DMS79 (cell line): Measurements from ENCODE around the gene ABCC9.

Source experiments
- DNase-seq: peaks from one replicate; lab custom pipeline; 2025; lab: John Stamatoyannopoulos, UW

ABCC9 gene

DNA sequence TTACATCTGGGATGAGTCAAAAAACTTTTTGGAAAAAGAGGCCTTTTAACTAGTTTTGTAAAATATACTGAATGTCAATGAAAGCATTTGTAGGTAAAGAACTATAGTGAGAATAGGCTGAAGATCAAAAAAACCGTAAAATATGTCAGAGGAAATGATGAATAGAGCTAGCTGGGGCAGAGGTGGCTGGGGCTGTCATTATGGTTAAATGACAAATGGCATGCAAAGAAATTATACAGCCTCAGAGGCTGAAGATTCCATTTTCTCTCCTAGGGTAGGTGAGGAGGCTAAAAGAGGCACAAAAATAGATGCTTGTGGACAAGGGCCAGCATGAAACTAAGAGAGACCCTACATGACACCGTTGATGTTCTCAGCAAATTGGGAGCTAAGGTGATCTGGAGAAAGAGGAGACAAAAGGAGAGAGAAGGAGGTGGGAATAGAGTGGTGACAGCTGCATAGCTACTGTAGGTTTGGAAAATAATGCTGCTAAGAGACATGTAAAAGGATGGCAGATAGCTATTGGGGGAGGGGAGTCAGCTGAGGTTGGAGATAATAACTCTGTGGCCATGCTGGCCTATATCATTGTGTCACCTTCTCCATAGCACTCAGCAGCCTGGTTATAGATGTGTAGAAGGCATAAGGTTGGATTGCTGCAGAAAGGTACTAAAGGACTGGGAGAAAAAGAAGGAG is 63.8 kb downstream of the ABCC9 start:
- no peak for DNase-seq

DNA sequence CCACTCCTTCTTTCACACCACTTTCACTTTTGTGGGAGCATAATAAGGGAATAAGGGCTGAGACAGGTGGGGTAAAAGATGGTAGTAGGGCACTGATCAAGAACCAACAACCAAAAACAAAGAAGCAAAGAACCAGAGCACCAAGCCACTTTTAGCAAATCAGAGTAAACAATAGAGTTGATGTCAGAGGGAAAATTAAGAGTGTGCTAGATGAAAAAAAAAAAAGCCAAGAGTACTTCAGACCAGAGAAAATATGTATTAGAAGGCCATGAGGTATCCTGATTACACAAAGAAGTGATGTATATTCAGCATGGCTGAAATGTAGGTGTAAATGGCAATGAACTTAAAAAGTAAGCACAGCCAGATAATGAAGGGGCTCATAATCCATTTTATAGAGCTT is 75.4 kb downstream of the ABCC9 start:
- DNase-seq: no peak

DNA sequence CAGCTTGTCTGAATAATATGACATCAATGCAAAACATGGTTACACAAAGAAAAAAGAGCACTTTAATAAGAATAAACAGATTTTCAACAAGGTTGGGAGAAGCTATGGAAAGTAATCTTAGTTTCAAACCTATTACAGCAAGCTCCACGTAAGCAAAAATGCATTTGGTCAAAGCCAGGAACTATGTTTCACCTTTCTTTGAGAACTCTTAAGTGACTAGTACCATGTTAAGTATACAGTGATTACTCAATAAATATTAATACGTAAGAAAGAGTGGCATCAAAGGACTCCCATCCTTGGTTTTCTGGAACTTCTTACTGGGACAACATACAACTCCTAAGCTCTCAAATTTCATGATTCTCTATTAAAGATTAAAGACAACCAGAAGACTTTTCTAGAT is 80.7 kb downstream of the ABCC9 start:
- DNase-seq: no peak

DNA sequence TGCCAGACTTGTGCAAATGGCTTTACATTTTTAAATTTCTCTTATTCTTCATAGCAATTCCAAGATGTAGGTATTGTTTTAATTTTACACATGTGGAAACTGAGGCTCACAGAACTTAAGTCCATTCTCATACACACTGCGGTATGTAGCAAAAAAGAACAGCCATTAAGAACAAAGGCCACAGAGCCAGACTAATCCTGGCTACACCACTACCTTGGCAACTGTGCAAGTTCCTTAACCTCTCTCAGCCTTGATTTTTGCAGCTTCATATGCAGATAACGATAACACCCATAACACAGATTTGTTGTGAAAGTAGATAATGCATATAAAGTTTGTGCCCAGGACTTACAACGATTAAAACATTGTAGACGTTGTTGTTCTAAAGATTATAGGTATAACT is 81.1 kb downstream of the ABCC9 start:
- DNase-seq: no peak

DNA sequence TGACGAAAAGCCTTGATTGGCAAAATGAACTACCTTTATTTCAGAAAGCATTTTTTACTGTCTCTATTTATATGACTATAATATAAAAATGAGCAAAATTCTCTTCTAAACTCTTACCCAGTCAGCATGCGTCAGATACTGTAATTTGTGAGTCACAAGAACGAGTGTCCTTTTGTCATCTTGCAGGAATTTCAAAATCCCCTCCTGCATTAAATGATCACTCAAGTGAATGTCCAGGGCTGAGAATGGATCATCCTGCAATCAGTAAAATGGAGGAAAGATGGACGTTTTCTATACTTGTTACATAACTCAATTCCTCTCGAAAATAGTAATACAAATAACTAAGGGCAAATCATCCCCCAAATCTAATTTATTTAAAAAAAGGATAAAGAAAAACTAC is 89.0 kb downstream of the ABCC9 start:
- no peak for DNase-seq

DNA sequence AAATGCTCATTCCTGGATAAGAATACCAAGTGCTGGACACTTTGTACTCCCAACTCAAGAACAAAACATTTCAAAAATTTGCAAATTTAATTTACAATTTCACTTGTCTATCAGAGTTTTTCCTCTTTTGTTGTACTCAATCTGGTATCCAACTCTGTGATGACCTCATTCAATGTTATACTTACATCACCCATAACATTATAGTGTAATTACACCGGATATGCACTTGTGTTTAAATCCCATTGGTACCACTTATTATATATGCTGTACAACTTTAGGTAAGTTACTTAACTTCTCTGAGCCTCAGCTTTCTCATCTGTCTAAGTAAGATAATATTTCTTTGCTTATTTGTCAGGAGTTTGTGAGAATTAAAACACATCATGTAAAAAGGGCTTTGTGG is 90.1 kb downstream of the ABCC9 start:
- no peak for DNase-seq

DNA sequence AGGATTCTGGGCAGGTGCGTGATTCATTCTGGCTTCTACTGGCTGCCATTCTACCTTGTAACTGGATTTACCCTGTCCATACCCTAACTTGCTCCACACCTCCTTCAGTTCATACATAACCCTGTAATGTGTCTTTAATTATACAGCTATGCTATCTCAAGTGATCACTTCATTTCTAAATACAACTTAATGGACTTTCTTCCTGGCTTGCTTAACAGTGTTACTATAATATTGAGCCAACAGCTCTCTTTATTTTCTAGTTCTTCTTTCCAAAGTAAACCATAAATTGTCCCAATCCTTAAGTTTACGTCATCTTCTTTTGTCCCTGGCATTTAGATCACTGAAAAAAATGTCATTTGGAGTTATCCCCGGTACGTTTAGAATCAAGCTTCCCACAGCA is 90.8 kb downstream of the ABCC9 start:
- no peak for DNase-seq

DNA sequence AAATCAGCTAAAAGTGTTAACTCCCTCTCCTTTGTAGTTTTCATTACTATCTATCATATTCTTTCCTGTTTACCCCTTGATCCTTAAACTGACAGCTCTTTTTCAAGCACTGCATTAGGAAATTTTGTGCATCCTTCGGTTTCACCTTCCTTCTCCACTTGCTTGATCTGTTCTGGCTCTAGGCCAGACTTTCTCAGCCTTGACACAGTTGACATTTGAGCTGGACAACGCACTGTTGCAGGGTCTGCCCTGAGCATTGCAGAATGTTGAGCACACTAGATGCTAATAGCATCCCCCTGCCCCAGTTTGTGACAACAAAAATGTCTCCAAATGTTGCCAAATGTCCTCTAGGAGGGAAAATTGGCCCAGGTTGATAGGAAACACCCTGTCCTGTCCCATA is 91.3 kb downstream of the ABCC9 start:
- no peak for DNase-seq

DNA sequence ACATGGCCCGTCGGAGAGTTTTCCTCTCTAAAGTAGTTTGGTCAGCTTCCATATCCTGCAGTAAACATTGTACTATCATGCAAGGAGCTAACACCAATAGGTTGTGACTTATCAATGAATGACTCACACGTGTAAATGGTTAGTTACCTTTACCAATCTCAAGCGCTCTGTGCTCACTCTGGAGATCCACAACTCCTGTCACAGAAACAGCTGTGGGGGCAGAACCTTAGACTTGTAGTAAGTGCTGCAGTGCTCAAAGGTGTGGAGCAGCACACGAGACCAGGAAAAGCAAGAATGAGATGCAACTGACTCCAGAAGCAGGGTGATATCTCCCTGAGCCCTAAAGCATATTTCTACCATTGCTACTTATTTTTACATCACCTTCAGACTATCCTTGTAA is 93.0 kb downstream of the ABCC9 start:
- no peak for DNase-seq

DNA sequence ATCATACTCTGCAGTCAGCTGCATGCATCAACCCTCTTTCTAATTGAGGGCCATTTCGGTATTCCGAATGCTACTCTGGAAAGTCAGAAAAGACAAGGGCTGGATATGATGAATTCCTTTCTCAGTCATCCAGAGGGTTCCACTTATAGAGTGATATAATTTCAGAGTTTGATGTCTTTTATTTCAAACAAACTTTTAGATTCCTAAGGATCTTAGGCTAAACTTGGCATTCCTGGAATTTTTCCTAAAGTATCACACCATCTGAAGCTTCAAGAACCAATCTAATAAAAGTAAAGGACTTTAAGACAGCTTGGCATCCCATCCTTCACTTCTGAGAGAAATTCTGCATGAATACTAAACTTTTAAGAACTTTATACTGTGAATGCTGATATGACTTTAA is 97.4 kb downstream of the ABCC9 start:
- no peak for DNase-seq

DNA sequence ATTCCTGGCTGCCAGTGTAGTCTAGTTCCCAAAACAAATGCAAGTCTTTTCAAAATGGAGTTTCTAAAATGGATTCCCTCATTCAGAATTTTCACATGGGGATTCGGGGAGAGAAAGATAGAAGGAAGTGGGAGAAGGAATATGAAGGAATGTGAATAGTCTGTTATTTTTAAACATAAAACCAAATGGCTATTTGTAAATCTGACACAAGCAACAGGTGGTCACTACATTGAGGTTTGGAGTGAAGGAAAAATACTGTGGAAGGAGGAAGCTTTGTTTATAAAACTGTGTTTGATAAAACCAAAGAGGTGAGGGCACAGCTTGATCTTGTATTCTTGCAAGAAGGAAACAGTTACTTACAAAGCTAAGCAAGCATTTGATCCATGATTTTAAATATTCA is 101.5 kb downstream of the ABCC9 start:
- no peak for DNase-seq

DNA sequence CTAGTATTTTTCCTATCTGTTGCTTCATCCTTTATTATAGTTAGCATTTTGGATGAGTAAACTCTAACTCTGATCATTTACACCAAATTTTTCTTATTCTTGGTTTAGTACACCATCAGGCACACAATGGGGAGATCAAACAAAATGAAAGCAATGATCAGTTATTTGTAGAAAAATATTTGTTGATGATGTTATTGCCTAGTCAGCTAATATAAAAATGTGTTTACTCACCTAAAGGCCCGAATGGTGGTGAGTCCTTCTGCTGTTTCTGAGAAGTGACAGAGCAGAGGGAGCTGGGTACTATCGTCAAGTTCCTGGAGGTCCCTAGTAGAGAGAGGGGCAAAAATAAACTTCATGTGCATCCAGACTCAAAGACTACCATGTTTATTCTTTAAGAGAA is 103.4 kb downstream of the ABCC9 start:
- DNase-seq: no peak

DNA sequence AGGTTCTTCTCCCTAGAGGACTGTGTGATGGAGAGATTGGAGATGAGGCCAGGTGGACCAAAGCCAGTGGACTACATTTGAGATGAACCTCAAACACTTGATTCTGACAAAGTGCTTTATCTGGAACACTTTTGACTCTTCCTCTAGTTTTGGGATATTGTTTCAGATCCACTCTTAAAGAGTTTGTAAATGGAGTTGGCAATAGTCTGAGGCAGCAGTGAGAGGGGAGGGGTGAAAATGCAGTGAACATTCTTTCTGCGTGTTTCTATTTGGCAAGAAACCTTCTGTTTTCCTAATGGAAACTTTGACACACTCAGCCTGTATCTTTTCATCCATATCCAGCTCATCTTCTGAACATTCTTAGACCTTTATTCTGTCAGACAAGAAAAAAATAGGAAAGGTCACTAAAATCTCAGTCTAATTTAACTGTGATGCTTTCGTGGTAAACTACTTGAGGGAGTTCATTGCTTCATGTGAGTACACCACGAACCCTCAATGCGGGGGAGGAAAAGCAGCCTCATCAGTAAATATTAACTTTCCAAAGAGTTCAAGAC is 109.4 kb downstream of the ABCC9 start:
- no peak for DNase-seq

DNA sequence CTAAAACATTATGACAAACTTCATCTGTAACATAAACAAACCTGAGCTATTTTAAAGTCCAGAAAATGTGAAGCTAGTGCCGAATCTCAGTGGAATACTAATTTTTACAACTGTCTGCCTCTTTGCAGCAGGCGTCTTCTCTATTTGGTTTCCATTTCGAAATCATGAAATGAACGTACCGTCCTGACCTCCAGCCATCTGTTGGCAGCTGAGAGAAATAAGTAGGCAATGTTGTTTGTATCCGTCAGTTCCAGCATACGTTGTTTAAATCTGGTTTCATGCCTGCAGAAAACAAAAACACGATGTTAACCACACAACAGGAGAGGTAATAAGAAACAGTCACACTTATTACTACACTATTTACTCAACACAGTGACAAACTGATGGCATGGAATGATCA is 112.4 kb downstream of the ABCC9 start:
- DNase-seq: no peak

DNA sequence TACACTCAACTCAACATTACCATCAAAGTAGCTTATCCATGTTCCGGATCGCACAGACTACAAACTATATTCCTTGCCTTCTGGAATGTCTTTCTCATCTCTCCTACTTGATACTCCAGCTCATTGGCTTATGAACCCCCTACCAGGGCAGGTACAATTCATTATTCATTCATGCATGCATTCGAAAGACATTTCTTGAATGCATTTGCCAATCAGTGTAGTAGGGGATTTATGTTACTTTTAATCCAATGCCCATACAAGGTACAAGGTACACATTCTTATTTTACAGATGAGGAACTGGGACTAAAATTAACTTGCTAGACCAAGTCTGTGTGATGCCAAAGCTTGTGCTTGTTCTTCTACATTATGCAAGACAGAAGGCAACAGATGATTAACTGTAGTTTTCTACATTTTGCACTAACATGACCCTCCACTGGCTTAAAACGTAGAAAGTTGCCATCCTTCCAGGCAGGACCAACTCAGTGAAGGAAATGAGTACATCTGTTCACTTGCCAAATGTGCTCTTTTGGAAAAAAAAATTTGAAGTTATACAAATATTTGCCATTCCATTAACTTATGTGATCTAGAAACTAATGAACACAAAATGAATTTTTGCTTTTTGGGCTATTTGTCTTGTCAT is 113.0 kb downstream of the ABCC9 start:
- no peak for DNase-seq

DNA sequence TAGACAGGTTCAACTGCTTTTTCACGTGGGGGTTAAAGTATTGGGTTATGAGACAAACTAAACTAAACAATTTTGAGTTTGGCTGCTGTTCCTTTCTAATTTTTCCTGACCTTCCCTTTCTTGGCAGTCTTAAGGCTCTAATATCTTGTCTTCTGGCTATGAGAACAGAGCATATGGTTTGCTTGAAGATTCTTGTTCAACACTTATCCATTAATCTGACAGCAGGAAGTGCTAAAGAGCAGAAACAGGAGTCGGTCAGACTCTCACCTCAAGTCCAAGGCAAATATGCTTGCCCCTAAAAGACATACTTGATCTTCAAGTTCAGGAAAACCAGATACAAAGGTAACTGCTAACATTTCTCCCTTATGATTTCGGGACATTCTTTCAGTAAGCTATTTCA is 114.1 kb downstream of the ABCC9 start:
- no peak for DNase-seq

DNA sequence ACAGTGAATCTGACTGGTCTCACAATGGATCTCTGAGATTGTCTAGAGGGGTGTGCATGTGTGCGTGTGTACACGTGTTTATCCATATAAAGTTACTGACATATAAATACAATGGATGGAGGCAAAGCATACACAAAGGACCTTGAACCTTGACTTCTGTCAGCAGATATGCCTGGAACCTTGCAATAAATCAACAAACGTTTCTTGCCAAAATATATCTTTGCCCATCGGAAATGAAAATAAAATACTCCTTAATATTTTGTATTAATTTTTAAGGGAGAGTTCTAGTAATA is 114.7 kb downstream of the ABCC9 start:
- DNase-seq: no peak

DNA sequence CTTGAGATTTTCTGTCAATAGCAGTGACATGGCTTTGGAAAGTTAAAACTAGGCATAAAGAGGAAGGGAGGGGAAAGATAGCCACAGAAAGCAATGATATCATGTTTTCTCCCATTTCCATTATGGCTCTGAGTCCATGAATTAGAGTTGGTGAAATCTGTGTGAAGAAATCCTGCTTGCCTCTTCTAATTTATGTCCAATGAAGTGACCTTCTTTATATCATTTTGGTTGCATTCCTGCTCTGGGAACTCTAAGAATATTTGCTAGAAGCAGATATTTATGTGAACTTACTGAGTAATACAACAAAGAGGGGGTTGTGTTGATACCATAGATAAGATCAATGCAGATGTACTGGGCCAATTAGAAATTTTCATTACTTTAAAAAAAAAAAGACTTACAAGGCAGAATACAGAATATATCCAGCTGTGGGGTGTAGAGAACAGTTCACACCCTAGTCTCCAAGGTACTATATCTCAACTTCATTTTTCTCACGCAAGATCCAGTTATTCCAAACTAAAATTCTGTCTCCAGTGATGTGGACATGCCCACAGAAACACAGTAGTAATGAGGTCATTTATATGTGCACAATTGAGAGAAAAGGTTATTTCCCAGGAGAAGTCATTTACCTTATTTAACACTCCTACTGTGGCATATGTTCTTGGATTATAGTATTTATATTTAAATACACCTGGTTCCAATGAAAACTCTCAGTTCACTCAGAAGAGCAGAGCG is 115.2 kb downstream of the ABCC9 start:
- DNase-seq: no peak

DNA sequence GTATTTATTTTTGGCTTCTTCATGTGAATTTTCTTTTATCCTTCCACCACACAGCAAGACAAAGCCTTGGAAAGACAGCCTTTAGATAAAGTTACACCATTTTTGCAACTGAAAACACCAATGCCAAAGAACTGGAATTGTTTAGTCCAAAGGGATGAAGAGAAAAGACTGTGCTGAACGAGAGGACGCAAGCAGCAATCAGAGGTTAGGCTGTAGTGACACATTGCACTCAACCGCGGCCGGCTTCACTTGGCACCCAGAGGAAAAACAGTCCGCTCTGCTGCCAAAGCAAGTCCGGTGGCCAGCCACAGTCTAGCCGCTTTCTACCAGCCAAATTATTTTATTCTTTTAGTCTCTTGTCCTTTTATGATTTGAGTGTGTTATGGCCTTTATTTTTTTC is 117.6 kb downstream of the ABCC9 start:
- DNase-seq: no peak

DNA sequence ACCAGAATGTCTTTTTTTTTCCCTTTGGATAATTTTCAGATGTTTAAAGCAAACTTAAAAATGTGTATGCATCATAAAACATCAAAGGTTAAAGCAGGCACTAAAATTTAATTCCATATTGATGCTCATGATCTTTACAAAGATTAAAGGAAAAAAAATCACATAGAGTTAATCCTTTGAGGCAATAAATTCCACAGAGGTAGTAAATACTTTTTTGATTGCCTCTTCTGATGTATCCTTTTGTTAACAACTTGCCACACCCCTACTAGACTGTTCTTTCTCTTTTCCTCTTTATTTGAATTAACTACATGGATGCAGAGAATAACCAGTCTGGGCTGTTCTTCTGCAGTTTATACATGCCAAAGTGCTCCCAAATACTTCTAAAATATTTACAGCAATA is 121.5 kb downstream of the ABCC9 start:
- DNase-seq: no peak

DNA sequence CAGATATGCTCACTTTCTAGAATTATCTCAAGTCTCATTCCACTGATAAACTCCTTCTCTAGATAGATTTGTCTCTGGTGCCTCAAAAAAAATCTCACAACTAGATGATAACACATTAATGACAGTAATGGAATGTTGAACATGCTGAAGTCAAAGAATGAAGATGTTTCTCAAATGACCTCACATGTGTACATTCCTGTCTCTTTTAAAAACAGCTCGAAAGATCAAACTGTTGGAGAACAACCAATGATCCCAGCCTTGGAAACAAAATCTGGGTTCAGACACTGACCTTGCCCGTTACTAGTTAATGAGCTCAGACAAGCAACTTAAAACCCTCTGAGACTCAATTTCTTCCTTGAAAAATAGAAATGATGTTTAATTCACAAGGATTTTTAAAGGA is 122.0 kb downstream of the ABCC9 start:
- no peak for DNase-seq

DNA sequence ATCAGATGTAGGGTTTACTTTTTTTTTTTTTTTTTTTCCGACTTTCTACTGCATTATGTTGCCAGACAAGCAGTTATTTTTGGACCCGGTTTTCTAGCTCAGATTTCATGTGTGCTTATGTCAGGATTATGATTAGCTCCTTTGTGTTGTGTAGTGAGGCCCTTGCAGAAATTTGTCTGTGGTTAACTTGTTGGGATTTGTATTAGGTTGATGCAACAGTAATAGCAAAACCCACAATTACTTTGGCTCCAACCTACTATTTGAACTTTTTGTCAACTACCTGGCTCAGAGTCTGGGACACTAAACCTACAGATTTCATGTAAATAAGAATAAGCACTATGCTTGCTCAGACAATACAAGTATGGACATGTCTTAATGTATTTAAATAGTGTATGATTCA is 122.6 kb downstream of the ABCC9 start:
- DNase-seq: no peak

DNA sequence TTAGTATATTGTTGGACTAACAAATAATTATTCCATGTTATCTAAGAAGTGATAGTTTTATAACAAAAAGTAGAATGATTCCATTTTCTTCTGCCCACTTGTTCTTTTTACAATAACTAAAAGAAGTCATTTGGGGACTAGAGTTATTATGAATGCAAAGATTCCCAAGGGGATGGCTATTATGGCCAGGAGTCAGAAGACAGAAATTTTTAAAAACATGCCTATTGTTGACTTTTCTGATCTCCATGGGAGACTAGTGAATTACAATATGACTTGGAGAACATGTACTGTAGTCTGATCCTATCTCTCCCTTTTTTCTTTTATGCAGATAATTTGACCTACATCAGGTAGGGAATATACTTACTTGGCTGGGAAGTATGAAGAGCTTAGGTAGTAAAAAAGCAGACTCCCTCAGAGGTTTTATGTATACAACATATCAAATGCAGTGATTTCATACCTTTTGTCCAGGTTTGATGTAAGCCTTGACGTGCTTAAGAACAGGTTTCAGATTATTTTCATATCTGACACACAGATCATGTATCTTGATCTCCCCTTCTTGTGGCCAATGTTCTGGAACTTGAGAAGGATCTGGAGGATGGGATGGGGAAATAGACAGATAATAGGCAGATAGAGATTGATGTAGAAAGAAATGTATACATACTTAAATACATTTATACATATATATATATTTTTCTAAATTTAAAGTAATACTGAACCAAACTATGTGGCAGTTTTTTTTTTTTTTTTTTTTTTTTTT is 125.7 kb downstream of the ABCC9 start:
- DNase-seq: no peak
